NB4 (cell line): Measurements from ENCODE around the gene SNTG2.

Source experiments
- DNase-seq: peaks from one replicate; pipeline ENCODE4 v3.0.0; 2010; ENCODE audit warnings: low read depth
- H3K4me3 ChIP-seq: one replicate; pipeline ENCODE4 v1.5.1; 2011; ENCODE audit warnings: mild to moderate bottlenecking, low read depth, low read length, moderate library complexity
- CTCF ChIP-seq: IDR thresholded peaks from one replicate; pipeline ENCODE4 v1.5.1; 2012; ENCODE audit warnings: low read depth, low read length
- MAX ChIP-seq: IDR thresholded peaks from 2 replicates; pipeline ENCODE4 v1.6.1; 2011; ENCODE audit warnings: low read depth, low read length
- MYC ChIP-seq: IDR thresholded peaks from 2 replicates; pipeline ENCODE4 v1.6.1; 2011; ENCODE audit warnings: low read depth, low read length
- POLR2A ChIP-seq: IDR thresholded peaks from 2 replicates; pipeline ENCODE4 v1.6.1; 2011; ENCODE audit warnings: mild to moderate bottlenecking; ENCODE audit not compliant: insufficient read length; ENCODE audit errors: extremely low read depth

Gene SNTG2

GRCh38 chr2:1353543-1353942 is 402.9 kb downstream of the SNTG2 start:
- H3K4me3 ChIP-seq = no peak overlapping the region

GRCh38 chr2:1360144-1360543 is 409.5 kb downstream of the SNTG2 start:
- TF ChIP-seq MAX (no peak), MYC (no peak), CTCF (no peak), POLR2A (no peak)
- no peak overlapping the region for H3K4me3 ChIP-seq
- DNase-seq = no peak

More at GRCh38 chr2:1353543-1353942, 402.9 kb downstream of the SNTG2 start:
- DNase-seq = no peak
- TF ChIP-seq CTCF = no peak
- TF ChIP-seq MAX = no peak
- no peak for TF ChIP-seq MYC
- no peak for TF ChIP-seq POLR2A

- TF ChIP-seq MYC = no peak
- TF ChIP-seq POLR2A = no peak
- no peak for TF ChIP-seq CTCF
- TF ChIP-seq MAX = no peak
- no peak overlapping the region for H3K4me3 ChIP-seq
- no peak for DNase-seq
Measured at GRCh38 chr2:1360557-1361250, 410.1 kb downstream of the SNTG2 start.

- H3K4me3 ChIP-seq = no peak overlapping the region
- no peak for TF ChIP-seq POLR2A
- TF ChIP-seq MYC = no peak
- TF ChIP-seq CTCF = no peak
- TF ChIP-seq MAX = no peak
- no peak for DNase-seq
Measured at GRCh38 chr2:1363367-1363766, 412.7 kb downstream of the SNTG2 start.

- no peak for TF ChIP-seq CTCF
- TF ChIP-seq MAX = no peak
- no peak for TF ChIP-seq POLR2A
- no peak for TF ChIP-seq MYC
- H3K4me3 ChIP-seq = no peak overlapping the region
- no peak for DNase-seq
Measured at GRCh38 chr2:1366546-1367134, 416.0 kb downstream of the SNTG2 start.
